SK-N-SH treated with all-trans-retinoic acid at 6 μM for 48 hours (cell line): Measurements from ENCODE around the gene VAC14.

Experiments used
- ATAC-seq: fragments of 200-7000 bp; cut with Tn5 transposase; 3 replicates; pipeline ENCODE4 v1.9.1; 2020; ENCODE audit warnings: mild to moderate bottlenecking, moderate library complexity
- ARNTL ChIP-seq: fragments of 450-650 bp; formaldehyde crosslinking; IDR thresholded peaks from 2 replicates; pipeline ENCODE4 v1.5.0; 2020; ENCODE audit warnings: low read depth, mild to moderate bottlenecking, moderate library complexity, borderline replicate concordance
- BACH2 ChIP-seq: fragments of 250-450 bp; sonication (Bioruptor Pico); IDR thresholded peaks from 2 replicates; pipeline ENCODE4 v1.9.0; 2021; ENCODE audit warnings: mild to moderate bottlenecking, borderline replicate concordance
- CSDC2 ChIP-seq: fragments of 250-450 bp; sonication (Bioruptor Pico); IDR thresholded peaks from 2 replicates; pipeline ENCODE4 v1.5.0; 2020; ENCODE audit warnings: mild to moderate bottlenecking, moderate library complexity
- ESRRG ChIP-seq: fragments of 250-450 bp; sonication (Bioruptor Pico); IDR thresholded peaks from 2 replicates; pipeline ENCODE4 v1.6.1; 2021; ENCODE audit warnings: mild to moderate bottlenecking
- GLIS3 ChIP-seq: fragments of 250-450 bp; sonication (Bioruptor Pico); IDR thresholded peaks from 2 replicates; pipeline ENCODE4 v1.5.0; 2020; ENCODE audit warnings: mild to moderate bottlenecking, moderate library complexity
- ISL1 ChIP-seq: fragments of 250-450 bp; sonication (Bioruptor Pico); IDR thresholded peaks from 2 replicates; pipeline ENCODE4 v2.1.2; 2022; ENCODE audit warnings: mild to moderate bottlenecking, moderate library complexity
- OSR1 ChIP-seq: fragments of 250-450 bp; sonication (Bioruptor Pico); IDR thresholded peaks from 2 replicates; pipeline ENCODE4 v1.8.0; 2022; ENCODE audit warnings: moderate library complexity, mild to moderate bottlenecking, inconsistent platforms
- PPARA ChIP-seq: fragments of 250-450 bp; sonication (Bioruptor Pico); IDR thresholded peaks from 2 replicates; pipeline ENCODE4 v1.5.0; 2020; ENCODE audit warnings: mild to moderate bottlenecking, borderline replicate concordance
- RARB ChIP-seq: fragments of 250-450 bp; sonication (Bioruptor Pico); IDR thresholded peaks from 2 replicates; pipeline ENCODE4 v1.8.0; 2021; ENCODE audit warnings: mild to moderate bottlenecking, moderate library complexity
- SNAI2 ChIP-seq: fragments of 250-450 bp; sonication (Bioruptor Pico); IDR thresholded peaks from 2 replicates; pipeline ENCODE4 v1.5.0; 2020; ENCODE audit warnings: mild to moderate bottlenecking, moderate library complexity
- TCF4 ChIP-seq: fragments of 250-450 bp; sonication (Bioruptor Pico); IDR thresholded peaks from 2 replicates; pipeline ENCODE4 v1.8.0; 2021; ENCODE audit warnings: mild to moderate bottlenecking, moderate library complexity, borderline replicate concordance
- TOX ChIP-seq: fragments of 250-450 bp; sonication (Bioruptor Pico); IDR thresholded peaks from 2 replicates; pipeline ENCODE4 v1.8.0; 2021; ENCODE audit warnings: mild to moderate bottlenecking, moderate library complexity, borderline replicate concordance
- ZFP30 ChIP-seq: fragments of 450-650 bp; formaldehyde crosslinking; IDR thresholded peaks from 2 replicates; pipeline ENCODE4 v1.5.0; 2022; ENCODE audit warnings: mild to moderate bottlenecking, moderate library complexity
- ZNF565 ChIP-seq: fragments of 450-650 bp; formaldehyde crosslinking; conservative IDR thresholded peaks from 2 replicates; pipeline ENCODE4 v1.5.0; 2020; ENCODE audit warnings: low read depth, mild to moderate bottlenecking, moderate library complexity
- ZNF70 ChIP-seq: fragments of 450-650 bp; formaldehyde crosslinking; IDR thresholded peaks from 2 replicates; pipeline ENCODE4 v1.5.0; 2020; ENCODE audit warnings: mild to moderate bottlenecking, moderate library complexity
- ZNF8 ChIP-seq: fragments of 450-650 bp; formaldehyde crosslinking; IDR thresholded peaks from 2 replicates; pipeline ENCODE4 v1.5.0; 2020; ENCODE audit warnings: mild to moderate bottlenecking, moderate library complexity
- TF ChIP-seq, protein P1 (sequence below): fragments of 250-450 bp; sonication (Bioruptor Pico); IDR thresholded peaks from 2 replicates; pipeline ENCODE4 v1.8.0; 2021; ENCODE audit warnings: low read depth, mild to moderate bottlenecking, moderate library complexity, borderline replicate concordance
- TF ChIP-seq, protein P2 (sequence below): fragments of 250-450 bp; sonication (Bioruptor Pico); IDR thresholded peaks from 2 replicates; pipeline ENCODE4 v1.8.0; 2020; ENCODE audit warnings: mild to moderate bottlenecking, moderate library complexity, borderline replicate concordance
- TF ChIP-seq, protein P3 (sequence below): fragments of 250-450 bp; sonication (Bioruptor Pico); IDR thresholded peaks from 2 replicates; pipeline ENCODE4 v1.5.1; 2020; ENCODE audit warnings: low read depth, mild to moderate bottlenecking, moderate library complexity
- TF ChIP-seq, protein P4 (sequence below): fragments of 250-450 bp; sonication (Bioruptor Pico); IDR thresholded peaks from 2 replicates; pipeline ENCODE4 v1.5.1; 2021; ENCODE audit warnings: mild to moderate bottlenecking, moderate library complexity
- TF ChIP-seq, protein P5 (sequence below): fragments of 250-450 bp; sonication (Bioruptor Pico); IDR thresholded peaks from 2 replicates; pipeline ENCODE4 v1.5.0; 2020; ENCODE audit warnings: mild to moderate bottlenecking, moderate library complexity

VAC14 gene

DNA sequence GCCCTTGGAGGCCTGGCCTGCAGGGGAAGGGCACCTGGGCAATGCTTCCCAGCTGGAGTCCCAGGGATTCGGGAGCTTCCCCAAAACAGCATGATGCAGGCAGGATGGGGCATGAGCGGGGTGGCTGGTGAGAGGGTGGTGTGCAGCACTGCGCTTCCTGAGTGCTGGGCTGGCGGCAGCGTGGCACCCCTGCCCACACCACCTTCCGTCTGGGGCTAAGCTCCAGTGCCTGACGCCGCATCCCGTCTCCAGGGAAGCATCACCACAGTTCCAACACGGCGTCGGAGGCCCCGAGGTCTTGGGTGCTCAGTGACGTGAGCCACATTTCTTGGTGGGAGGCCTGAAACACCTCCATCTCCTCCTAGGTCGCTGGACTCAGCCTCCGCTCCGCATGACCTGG, 101.3 kb downstream of the VAC14 start:
- no peak for ATAC-seq
- no peak for TF ChIP-seq TOX (CRISPR knock-in tag)
- no peak for TF ChIP-seq RARB (CRISPR knock-in tag)
- TF ChIP-seq PPARA = no peak
- TF ChIP-seq GLIS3 (CRISPR knock-in tag) = no peak
- TF ChIP-seq, protein P1, sequence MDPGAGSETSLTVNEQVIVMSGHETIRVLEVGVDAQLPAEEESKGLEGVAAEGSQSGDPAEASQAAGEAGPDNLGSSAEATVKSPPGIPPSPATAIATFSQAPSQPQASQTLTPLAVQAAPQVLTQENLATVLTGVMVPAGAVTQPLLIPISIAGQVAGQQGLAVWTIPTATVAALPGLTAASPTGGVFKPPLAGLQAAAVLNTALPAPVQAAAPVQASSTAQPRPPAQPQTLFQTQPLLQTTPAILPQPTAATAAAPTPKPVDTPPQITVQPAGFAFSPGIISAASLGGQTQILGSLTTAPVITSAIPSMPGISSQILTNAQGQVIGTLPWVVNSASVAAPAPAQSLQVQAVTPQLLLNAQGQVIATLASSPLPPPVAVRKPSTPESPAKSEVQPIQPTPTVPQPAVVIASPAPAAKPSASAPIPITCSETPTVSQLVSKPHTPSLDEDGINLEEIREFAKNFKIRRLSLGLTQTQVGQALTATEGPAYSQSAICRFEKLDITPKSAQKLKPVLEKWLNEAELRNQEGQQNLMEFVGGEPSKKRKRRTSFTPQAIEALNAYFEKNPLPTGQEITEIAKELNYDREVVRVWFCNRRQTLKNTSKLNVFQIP = no peak
- no peak for TF ChIP-seq BACH2 (CRISPR knock-in tag)
- TF ChIP-seq SNAI2 = no peak
- TF ChIP-seq, protein P2, sequence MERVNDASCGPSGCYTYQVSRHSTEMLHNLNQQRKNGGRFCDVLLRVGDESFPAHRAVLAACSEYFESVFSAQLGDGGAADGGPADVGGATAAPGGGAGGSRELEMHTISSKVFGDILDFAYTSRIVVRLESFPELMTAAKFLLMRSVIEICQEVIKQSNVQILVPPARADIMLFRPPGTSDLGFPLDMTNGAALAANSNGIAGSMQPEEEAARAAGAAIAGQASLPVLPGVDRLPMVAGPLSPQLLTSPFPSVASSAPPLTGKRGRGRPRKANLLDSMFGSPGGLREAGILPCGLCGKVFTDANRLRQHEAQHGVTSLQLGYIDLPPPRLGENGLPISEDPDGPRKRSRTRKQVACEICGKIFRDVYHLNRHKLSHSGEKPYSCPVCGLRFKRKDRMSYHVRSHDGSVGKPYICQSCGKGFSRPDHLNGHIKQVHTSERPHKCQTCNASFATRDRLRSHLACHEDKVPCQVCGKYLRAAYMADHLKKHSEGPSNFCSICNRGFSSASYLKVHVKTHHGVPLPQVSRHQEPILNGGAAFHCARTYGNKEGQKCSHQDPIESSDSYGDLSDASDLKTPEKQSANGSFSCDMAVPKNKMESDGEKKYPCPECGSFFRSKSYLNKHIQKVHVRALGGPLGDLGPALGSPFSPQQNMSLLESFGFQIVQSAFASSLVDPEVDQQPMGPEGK (CRISPR knock-in tag) = no peak
- no peak for TF ChIP-seq ISL1 (CRISPR knock-in tag)
- no peak for TF ChIP-seq ZNF8 (CRISPR knock-in tag)
- TF ChIP-seq ZNF565 (CRISPR knock-in tag) = no peak
- TF ChIP-seq TCF4 (CRISPR knock-in tag) = no peak
- TF ChIP-seq ARNTL = no peak
- no peak for TF ChIP-seq ESRRG (CRISPR knock-in tag)
- TF ChIP-seq, protein P3, sequence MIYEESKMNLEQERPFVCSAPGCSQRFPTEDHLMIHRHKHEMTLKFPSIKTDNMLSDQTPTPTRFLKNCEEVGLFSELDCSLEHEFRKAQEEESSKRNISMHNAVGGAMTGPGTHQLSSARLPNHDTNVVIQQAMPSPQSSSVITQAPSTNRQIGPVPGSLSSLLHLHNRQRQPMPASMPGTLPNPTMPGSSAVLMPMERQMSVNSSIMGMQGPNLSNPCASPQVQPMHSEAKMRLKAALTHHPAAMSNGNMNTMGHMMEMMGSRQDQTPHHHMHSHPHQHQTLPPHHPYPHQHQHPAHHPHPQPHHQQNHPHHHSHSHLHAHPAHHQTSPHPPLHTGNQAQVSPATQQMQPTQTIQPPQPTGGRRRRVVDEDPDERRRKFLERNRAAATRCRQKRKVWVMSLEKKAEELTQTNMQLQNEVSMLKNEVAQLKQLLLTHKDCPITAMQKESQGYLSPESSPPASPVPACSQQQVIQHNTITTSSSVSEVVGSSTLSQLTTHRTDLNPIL (CRISPR knock-in tag) = no peak
- no peak for TF ChIP-seq CSDC2 (CRISPR knock-in tag)
- TF ChIP-seq, protein P4, sequence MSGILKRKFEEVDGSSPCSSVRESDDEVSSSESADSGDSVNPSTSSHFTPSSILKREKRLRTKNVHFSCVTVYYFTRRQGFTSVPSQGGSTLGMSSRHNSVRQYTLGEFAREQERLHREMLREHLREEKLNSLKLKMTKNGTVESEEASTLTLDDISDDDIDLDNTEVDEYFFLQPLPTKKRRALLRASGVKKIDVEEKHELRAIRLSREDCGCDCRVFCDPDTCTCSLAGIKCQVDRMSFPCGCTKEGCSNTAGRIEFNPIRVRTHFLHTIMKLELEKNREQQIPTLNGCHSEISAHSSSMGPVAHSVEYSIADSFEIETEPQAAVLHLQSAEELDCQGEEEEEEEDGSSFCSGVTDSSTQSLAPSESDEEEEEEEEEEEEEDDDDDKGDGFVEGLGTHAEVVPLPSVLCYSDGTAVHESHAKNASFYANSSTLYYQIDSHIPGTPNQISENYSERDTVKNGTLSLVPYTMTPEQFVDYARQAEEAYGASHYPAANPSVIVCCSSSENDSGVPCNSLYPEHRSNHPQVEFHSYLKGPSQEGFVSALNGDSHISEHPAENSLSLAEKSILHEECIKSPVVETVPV (CRISPR knock-in tag) = no peak
- TF ChIP-seq OSR1 = no peak
- TF ChIP-seq, all 23 proteins: peak for 0

DNA sequence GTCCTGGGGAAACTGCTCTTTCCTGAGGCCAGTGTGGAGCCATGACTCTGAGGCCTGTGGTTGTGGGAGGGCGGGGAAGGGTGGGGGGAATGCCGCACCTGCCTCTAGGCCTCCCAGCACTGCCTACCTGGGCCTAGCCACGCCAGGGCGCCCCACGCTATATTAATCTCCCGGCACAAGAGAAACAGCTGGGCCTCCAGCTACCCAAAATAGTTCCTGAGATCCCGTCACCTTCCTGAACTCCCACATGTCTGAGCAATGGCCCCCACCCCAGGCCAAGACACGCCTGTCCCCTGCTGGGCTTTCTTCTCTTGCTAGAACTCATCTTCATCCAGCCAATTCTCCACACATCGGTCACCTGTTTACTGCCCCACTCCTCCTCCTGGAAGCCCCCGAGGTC, 102.1 kb downstream of the VAC14 start:
- TF ChIP-seq BACH2 (CRISPR knock-in tag) = no peak
- TF ChIP-seq, protein P4 (CRISPR knock-in tag) = no peak
- TF ChIP-seq, protein P5, sequence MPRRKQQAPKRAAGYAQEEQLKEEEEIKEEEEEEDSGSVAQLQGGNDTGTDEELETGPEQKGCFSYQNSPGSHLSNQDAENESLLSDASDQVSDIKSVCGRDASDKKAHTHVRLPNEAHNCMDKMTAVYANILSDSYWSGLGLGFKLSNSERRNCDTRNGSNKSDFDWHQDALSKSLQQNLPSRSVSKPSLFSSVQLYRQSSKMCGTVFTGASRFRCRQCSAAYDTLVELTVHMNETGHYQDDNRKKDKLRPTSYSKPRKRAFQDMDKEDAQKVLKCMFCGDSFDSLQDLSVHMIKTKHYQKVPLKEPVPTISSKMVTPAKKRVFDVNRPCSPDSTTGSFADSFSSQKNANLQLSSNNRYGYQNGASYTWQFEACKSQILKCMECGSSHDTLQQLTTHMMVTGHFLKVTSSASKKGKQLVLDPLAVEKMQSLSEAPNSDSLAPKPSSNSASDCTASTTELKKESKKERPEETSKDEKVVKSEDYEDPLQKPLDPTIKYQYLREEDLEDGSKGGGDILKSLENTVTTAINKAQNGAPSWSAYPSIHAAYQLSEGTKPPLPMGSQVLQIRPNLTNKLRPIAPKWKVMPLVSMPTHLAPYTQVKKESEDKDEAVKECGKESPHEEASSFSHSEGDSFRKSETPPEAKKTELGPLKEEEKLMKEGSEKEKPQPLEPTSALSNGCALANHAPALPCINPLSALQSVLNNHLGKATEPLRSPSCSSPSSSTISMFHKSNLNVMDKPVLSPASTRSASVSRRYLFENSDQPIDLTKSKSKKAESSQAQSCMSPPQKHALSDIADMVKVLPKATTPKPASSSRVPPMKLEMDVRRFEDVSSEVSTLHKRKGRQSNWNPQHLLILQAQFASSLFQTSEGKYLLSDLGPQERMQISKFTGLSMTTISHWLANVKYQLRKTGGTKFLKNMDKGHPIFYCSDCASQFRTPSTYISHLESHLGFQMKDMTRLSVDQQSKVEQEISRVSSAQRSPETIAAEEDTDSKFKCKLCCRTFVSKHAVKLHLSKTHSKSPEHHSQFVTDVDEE (CRISPR knock-in tag) = no peak
- TF ChIP-seq ZFP30 = no peak
- no peak for TF ChIP-seq ZNF565 (CRISPR knock-in tag)
- TF ChIP-seq TOX (CRISPR knock-in tag) = no peak
- TF ChIP-seq, protein P2 (CRISPR knock-in tag) = no peak
- no peak for TF ChIP-seq OSR1
- no peak for TF ChIP-seq ZNF70 (CRISPR knock-in tag)
- no peak for ATAC-seq
